MM.1S (cell line): Measurements from ENCODE around the gene HACE1.

Experiments used
- EZH2phosphoT487 ChIP-seq: fragments of 300-600 bp; sonication (generic); IDR thresholded peaks from 2 replicates; pipeline ENCODE4 v1.6.1; 2018; ENCODE audit warnings: antibody characterized with exemption, low read length
- TF ChIP-seq, protein P1 (sequence below): fragments of 300-600 bp; sonication (generic); IDR thresholded peaks from 2 replicates; pipeline ENCODE4 v1.5.1; 2016; ENCODE audit warnings: antibody characterized with exemption, low read length, mixed read lengths

DNA sequence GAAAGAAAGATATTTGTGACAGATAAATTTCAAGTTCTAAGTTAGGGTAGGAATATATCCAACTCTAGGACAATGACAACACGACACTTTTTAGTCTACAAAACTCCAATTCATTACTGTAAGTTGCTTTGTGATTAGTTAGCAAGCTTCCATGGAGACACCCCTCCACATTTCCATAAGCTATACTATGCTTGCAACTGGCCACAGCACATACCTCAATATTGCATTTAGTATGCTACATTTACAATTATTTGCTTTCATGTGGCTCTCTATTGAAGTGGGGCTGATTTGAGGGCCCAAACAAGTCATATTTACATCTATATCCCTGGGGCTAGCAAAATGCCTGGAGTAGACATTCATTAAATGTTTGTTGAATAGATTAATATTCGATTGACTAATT is 129.3 kb downstream of the HACE1 start:
- TF ChIP-seq, protein P1, sequence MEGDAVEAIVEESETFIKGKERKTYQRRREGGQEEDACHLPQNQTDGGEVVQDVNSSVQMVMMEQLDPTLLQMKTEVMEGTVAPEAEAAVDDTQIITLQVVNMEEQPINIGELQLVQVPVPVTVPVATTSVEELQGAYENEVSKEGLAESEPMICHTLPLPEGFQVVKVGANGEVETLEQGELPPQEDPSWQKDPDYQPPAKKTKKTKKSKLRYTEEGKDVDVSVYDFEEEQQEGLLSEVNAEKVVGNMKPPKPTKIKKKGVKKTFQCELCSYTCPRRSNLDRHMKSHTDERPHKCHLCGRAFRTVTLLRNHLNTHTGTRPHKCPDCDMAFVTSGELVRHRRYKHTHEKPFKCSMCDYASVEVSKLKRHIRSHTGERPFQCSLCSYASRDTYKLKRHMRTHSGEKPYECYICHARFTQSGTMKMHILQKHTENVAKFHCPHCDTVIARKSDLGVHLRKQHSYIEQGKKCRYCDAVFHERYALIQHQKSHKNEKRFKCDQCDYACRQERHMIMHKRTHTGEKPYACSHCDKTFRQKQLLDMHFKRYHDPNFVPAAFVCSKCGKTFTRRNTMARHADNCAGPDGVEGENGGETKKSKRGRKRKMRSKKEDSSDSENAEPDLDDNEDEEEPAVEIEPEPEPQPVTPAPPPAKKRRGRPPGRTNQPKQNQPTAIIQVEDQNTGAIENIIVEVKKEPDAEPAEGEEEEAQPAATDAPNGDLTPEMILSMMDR: no peak
- TF ChIP-seq EZH2phosphoT487: no peak
